HG02798 (cell line): ENCODE data around the gene RTL3.
"Not testable (repeated sequence)": the region's sequence is repeated elsewhere in the genome, so short reads cannot be mapped to it uniquely, and the experiment has no call there.

Experiments
- ATAC-seq: cut with Tn5 transposase; IDR thresholded peaks from one replicate; pipeline ENCODE4 v1.9.1; 2021; ENCODE audit warnings: mild to moderate bottlenecking; ENCODE audit not compliant: unreplicated experiment, poor library complexity

The RTL3 gene, protein sequence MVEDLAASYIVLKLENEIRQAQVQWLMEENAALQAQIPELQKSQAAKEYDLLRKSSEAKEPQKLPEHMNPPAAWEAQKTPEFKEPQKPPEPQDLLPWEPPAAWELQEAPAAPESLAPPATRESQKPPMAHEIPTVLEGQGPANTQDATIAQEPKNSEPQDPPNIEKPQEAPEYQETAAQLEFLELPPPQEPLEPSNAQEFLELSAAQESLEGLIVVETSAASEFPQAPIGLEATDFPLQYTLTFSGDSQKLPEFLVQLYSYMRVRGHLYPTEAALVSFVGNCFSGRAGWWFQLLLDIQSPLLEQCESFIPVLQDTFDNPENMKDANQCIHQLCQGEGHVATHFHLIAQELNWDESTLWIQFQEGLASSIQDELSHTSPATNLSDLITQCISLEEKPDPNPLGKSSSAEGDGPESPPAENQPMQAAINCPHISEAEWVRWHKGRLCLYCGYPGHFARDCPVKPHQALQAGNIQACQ

DNA sequence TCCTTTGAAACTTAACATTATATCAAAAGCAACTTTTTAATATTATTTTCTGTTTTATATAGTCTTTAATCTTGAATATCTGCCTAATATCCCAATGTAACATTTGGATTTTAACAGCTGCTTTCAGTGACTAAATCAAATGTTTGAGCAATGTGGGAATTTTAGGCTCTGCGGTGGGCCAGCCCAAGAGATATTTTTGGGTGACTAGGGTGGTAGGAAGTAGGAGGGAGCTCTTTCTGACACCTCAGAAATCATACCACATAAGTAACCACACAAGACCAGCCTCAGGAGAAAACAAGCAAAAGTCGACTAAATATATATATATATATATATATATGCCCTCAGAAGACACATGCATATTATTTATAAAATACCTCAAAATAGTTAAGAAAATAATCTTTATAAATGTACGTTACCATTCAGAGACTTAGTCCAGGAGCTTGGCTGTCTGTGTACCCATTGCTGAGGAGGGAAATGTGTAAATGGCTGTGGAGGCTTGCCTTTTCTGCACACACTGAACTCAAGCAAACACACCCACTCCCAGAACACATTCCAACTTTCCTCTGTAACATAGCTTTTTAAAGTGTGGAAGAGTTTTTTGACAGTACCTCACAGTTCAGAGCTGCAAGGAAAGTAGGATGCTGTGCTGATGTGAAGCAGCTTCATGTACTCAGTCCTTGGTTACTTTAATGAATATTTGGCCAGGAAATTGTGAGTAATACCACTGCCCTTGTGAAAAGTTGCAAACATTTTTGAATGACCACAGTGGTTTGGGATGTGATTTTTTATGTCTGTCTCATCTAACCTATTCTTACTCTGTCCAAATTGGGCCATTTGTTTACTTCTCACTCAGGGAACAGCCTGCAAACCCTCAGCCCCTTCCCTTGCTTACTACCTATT lies at the start of gene RTL3:
Gene RTL3 (minus strand): TSS at position 484 of the 900 bp plus-strand sequence. CDS start 908 bp downstream, outside the sequence.
- ATAC-seq, result no peak

DNA sequence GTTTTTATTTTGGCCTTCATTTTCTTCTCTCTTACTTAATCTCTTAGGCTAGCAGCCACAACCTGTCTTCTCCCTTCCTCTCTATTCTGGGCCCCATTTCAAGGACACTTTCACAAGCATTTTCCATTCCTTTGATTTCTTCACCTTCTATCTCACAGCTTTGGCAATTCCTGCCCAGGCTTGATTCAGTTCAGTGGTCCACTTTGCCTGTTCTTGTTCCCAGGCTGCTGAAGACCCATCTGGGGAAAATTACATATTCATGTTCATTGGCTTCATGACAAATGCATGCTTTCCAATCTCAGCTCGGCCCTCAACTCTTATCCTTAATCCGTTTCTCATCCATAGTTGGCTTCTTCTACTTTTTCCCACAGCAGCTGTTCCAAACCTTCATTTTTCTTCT lies 49.7 kb upstream of the RTL3 start:
- no peak for ATAC-seq

DNA sequence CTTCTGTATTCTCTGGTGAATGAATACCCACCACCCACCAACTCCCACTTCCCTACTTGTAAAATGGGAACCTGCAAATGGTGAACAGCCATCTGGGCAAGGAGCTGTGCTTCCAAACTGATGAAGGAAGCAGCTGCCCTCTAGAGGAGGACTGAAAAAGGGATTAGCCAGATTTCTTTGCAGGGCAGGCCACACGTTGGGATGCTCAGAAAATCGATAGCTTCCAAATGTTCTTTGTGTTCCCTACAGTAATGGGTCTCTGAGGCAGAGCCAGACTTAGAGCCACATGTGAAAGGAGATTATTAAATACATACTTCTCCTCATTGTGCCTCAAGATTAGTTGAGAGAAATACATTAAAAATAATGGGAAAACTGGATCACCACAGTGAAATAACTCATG lies 49.1 kb upstream of the RTL3 start:
- ATAC-seq, result no peak

DNA sequence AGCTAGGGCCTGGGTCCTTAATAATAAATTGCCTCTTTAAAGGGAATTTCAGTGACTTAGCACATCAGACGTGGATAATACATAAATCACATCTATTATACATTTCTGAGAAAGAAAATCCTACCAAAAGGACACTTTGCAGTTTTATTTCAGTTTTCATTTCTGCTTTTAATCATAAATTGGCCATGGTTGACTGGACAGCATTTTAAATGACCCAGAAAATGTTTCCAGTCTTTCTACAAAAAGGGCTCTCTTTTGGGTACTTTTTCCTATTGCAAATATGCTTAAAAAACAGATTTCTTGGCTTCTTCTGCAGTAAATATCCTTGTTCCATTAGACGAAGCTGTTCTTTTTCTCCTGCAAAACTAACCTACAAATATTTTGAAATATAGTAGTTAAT lies 46.9 kb upstream of the RTL3 start:
- no peak for ATAC-seq

DNA sequence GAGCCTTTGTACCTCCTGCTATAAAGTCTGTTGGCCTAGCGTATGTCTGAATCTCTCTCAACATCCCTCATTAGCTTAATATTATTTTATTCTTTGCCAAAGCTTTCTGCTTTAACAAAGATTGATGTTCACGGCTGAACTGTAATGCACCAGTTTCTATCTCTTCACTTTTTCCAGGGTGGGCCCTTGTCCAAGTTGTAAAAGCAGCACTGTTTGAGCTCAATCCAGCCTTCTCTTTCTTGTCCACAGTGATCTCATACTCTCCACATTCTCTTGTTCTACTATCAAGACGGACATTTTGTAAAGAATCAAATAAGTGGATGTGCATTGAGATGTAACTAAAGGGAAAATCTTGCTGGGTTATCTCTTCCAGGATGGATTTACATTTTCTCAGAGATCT lies 34.4 kb upstream of the RTL3 start:
- no peak for ATAC-seq

DNA sequence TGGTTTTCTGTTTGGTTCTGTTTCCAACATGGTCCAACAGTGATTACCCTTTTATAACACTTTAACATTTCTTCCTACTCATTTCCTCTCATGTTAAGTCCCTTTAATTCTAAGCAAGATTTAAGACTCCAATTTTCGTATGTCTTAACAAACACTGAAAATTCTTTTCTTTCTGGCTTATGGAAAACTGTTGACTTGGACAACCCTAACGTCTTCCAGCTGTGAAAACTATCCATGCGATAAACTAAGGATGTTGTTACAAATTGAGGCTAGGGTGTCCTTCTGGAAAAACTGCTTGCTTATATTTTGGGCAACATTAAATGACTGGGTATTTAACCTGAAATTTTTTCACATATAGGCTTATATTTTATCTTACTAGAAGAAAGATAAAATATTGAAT lies 33.9 kb upstream of the RTL3 start:
- no peak for ATAC-seq

DNA sequence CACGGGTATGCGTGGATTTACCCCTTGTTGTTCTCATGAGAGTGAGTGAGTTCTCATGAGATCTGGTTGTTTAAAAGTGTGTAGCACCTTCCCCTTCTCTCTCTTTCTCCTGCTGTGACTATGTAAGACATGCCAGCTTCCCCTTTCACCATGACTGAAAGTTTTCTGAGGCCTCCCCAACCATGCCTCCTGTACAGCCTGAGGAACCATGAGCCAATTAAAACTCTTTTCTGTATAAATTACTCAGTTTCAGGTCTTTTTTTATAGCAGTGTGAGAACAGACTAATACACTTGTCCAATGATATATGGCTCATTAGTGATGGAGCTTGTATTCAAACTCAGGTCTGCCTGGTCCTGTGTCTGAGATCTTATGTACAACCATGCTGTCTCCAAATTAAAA lies 28.5 kb upstream of the RTL3 start:
- peak; percentile 94 for ATAC-seq

DNA sequence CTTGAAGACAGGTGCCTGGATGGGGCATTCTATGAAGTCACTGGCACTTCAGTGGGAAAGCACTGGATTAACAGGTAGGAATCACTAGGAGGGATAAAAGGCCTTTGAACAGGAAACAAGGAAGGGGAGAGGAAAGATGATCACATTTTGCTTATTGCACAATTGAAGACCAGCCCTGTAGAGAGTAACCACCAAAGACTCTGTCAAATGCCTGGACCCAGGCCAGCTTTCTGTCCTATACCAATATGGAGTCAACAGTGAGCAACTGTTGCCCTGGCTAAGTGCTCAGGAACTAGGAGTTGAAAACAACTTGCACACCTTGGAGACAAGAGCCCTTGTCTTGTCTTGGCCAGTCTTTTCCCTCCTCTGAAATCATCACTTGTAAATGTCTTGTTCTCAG lies 14.1 kb upstream of the RTL3 start:
- ATAC-seq, result no peak

DNA sequence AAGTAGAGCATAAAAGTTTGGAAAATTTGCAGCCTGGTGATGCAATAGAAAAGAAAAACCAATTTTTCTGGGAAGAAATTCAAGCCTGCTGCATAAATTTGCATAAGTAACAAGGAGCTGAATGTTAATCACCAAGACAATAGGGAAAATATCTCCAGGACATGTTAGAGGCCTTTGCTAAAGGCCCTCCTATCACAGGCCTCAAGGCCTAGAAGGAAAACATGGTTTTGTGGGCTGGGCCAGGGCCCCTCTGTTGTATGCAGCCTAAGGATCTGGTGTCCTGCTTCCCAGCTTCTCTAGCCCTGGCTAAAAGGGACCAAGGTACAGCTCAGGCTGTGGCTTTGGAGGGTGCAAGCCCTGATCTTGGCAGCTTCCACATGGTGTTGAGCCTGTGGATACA lies 6.2 kb upstream of the RTL3 start:
- no peak for ATAC-seq

DNA sequence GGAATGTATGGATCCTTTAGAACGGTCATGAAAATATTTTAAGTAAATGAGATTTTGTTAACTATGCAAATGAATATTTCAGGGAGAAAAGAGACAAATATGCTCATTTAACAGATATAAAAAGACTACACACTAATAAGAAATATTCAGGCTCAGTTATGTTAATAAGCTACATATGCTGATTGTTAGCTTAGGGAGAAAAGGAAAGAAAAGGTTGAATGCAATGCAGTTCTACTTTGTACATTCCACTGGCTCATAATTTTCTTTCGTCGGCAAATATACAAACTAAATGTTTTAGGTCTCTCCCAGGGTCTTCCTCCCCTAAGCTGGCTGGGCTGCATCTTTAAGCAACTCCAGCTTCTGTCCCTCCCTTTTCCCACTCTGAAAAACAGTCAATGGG lies 2.7 kb upstream of the RTL3 start:
- no peak for ATAC-seq

DNA sequence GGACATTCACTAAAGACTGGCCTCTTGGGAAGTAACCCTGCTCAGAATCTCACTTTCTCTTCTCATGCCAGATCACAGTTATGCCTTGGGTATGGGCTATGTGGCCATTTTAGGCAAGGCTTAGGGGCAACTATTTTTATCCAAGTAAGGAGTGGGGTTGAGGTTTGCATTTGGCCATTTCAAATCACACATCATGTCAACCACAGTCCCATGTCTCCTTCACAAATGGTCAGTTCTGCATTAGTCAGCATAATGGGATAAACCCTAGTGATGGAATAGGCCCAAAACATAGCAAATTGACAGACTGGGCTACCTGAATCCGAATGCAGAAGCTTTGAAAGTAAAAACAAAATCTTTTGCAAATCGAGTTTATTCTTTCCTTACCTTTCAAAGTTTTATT lies 827 bp upstream of the RTL3 start:
- no peak for ATAC-seq

DNA sequence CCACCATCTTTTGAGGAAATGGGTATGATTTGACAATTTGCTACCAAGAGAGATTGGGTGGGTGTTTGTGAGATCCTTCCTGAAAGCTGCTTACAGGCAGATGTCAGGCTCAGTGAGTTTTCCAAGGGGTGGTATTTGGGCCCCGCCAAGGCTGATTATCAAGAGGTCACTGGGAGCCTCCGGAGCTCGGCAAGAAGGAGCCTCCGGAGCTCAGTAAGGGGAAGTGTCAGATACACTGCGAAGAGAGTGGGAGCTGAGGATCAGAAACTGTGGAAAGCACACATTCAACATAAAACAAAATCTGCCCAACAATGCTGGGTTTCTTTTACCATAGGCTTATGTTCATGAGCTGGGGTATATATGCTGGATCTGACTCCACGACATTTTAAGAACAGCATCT lies 714 bp downstream of the RTL3 start:
- ATAC-seq, result no peak

DNA sequence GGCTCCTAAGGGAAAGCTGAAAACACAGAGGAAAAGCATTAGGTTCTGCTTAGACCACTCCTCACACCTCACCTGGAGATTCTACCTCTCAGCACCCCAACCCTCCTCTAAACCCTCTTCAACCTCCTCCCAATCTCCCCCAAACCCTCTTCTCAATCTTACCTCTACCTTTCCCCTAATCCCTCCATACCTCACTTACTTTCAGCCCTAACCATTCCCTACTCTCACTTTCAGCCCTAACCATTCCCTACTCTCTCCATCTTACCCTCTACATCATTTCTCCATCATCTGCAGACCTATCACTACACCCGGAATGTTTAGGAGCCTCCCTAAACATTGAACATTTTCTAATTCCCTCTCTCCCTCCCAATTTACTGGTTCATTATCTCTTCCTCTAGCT lies 3.5 kb downstream of the RTL3 start:
- ATAC-seq, result no peak

DNA sequence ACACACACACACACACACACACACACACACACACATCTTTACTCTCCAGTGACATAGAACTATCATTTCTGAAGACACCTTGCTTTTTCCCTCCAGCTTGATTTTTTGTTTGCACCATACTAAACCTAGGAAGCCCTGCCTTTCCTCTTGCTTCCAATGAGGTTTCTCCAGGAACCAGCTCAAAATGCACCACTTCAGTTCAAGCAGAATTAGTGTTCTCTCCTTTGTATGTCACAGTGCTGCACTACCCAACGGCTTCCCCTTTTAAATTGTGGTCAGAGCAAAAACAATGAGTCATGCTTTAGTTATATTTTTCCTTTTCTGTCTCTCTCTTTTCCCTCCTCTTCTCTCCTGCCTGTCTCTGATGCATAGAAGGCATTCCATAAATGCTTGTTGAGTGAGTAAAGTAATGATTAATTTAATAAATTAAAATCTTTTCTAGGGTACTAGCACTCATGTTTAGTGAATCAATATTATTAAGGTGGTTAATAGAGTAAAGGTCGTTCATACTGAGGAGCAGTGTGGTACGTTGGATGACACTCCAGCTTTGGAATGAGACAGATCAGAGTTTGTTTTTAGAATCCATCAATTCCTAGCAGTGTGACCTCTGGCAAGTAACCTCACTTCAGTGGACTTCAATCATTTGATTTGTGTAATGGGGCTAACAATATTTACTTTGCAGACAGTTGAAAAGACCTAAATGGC lies 5.9 kb downstream of the RTL3 start:
- peak; percentile 62 for ATAC-seq

DNA sequence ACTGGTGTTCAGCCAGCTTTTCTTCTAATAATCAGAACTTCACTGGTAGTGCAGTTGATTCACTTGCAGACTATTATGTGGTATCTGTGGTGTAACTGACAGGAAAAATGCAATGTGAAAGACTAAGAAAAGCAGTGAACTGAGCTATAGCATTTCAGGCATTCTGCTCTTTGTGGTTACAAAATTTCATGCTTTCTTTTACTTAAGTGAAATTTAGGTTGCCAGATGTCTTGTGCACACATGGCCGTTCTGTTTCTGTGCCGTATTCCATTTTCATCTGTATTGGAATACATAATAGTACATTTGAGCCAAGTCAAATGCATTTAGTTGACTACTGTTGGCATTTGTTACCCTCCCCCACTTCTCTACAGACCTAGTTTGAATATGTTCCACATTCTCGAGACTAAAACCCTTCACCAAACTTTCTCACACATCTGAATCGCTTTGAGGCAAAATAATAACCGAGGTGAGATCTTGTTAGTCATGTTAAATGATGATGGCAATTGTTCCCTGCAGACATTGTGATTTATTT lies 8.2 kb downstream of the RTL3 start:
- peak; percentile 88 for ATAC-seq

DNA sequence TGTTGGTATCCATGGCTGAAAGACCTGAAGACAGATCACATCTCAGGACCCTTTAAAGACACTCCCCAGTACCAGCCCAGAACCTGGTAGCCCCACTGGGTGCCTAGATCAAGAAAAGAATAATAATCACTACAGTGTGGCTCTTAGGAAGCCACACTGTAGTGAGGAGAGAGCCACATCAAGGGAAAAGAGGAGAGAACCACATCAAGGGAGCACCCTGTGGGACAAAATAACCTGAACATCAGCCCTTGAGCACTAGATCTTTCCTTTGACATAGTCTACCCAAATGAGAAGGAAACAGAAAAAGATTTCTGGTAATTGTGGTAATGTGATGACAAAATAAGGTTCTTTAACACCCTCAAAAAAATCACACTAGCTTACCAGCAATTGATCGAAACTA lies 15.3 kb downstream of the RTL3 start:
- no peak for ATAC-seq

DNA sequence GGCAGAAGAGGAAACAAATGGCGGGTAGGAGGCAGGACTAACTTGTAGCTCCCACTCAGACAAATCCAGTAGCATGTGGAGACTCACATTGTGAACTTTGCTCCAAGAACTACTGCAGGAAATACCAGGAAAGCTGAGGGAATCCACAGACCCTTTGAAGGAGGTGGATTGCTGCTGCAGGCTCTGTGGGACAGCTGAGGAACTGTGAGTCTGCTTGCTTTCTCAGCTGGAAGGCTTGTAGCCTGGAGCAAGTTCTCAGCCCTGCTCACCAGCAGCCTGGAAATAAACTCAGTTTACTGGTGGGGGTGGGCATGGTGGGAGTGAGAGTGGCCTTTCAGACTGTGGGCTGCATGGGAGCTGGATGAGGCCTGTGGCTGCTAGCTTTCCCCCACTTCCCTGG lies 16.0 kb downstream of the RTL3 start:
- ATAC-seq, result no peak

DNA sequence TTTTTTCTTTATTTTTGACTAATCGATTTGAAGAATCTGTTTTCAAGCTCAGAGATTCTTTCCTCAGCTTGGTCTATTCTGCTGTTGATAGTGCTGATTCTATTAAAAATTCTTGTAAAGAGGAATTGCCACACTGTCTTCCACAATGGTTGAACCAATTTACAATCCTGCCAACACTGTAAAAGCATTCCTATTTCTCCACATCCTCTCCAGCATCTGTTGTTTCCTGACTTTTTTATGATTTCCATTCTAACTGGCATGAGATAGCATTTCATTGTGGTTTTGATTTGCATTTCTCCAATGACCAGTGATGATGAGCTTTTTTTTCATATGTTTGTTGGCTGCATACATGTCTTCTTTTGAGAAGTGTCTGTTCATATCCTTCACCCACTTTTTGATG lies 23.0 kb downstream of the RTL3 start:
- ATAC-seq, result not testable (repeated sequence)

DNA sequence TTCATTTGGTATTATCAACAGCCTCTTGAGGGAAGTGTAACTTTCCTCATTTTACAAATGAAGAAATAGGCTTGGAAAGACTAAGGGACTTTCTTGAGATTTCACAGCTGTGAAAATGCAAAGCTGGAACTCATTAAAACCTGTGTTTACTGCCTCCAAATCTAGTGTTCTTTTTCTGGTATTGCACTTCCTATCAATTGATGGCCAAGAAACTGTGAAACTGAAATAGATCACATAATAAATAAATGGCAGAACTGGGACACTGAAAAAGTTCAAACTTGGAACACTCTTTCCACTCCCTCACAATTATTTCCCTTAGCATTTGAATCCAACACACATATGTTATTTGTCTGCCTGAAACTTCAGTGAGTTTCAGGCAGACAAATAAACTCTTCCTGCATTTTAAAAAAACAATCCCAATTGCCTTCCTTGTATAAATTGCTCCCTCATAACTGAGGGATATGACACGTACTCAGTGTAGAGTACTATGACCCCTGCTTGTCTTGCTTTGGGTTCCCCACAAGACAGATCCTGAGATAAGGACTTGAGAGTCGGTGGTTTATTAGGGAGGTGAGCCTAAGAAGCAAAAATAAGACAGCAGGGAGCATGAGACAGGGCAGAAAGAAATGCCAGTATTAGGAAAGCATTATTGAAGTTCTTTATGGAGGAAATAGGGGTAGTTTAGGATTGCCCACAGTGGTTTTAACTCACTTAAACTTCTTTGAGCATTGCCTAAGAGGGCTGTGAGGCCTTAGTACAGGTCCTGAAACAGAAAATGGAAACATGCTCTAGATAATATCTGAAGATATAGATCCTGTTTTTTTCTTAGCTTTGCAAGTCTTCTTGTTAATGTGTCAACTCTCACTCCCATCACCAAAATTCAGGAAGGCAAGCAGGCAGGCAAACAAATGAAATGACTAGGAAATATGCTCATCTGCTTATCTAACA lies 33.9 kb downstream of the RTL3 start:
- no peak for ATAC-seq
